Occipital lobe (tissue), 2 donors: ENCODE measurements around the gene TPRKB. TPM values are rescaled to one million over a fixed set of nuclear protein-coding genes. Genes with fewer than 3 reads are reported as not detected.
"Not testable (repeated sequence)": the region's sequence is repeated elsewhere in the genome, so short reads cannot be mapped to it uniquely, and the experiment has no call there.

Experiments
- DNase-seq: peaks from one replicate; lab custom pipeline; 2025; lab: John Stamatoyannopoulos, UW
- total RNA-seq: library from RNA; depleted of rRNA; stranded (reverse); fragments of >200 nt; gene quantifications from one replicate; pipeline ENCODE4 v1.2.3, GENCODE V29; 2014

The TPRKB gene
- 40.2 TPM for total RNA-seq

GRCh38 chr2:73736855-73737779 lies at the start of gene TPRKB:
TSS of gene TPRKB (minus strand) at chr2:73737345. CDS start at chr2:73734569, 2,776 bp downstream.
- DNase-seq = peak; percentile 93

- not testable (repeated sequence) for DNase-seq
Observed at GRCh38 chr2:73783883-73784282, 46.7 kb upstream of the TPRKB start, which contains the start of gene C2orf78. TSS of gene C2orf78 (plus strand) at chr2:73784183. CDS start at chr2:73784310, 127 bp downstream.

GRCh38 chr2:73783402-73783801 lies 46.3 kb upstream of the TPRKB start:
- DNase-seq = not testable (repeated sequence)

- no peak for DNase-seq
Observed at GRCh38 chr2:73780237-73780582, 43.1 kb upstream of the TPRKB start.

GRCh38 chr2:73779467-73780236 lies 42.5 kb upstream of the TPRKB start, which contains the start of gene DUSP11:
TSS of gene DUSP11 (minus strand) at chr2:73780103. CDS start at chr2:73779974, 129 bp downstream.
- peak; percentile 86 for DNase-seq

- not testable (repeated sequence) for DNase-seq
Observed at GRCh38 chr2:73778867-73779466, 41.8 kb upstream of the TPRKB start.

- no peak for DNase-seq
Observed at GRCh38 chr2:73776869-73777519, 39.8 kb upstream of the TPRKB start.

- DNase-seq = no peak
Observed at GRCh38 chr2:73776381-73776780, 39.2 kb upstream of the TPRKB start.

GRCh38 chr2:73772819-73773218 lies 35.7 kb upstream of the TPRKB start:
- DNase-seq = no peak

GRCh38 chr2:73770725-73771124 lies 33.6 kb upstream of the TPRKB start:
- no peak for DNase-seq

- DNase-seq = no peak
Observed at GRCh38 chr2:73766994-73767393, 29.8 kb upstream of the TPRKB start.

- DNase-seq = no peak
Observed at GRCh38 chr2:73766349-73766748, 29.2 kb upstream of the TPRKB start.

- no peak for DNase-seq
Observed at GRCh38 chr2:73764945-73765344, 27.8 kb upstream of the TPRKB start.

- DNase-seq = no peak
Observed at GRCh38 chr2:73762571-73762970, 25.4 kb upstream of the TPRKB start.

GRCh38 chr2:73759904-73760303 lies 22.8 kb upstream of the TPRKB start:
- DNase-seq = no peak

- no peak for DNase-seq
Observed at GRCh38 chr2:73759285-73759764, 22.2 kb upstream of the TPRKB start.

- not testable (repeated sequence) for DNase-seq
Observed at GRCh38 chr2:73754332-73754731, 17.2 kb upstream of the TPRKB start.

GRCh38 chr2:73749314-73749713 lies 12.2 kb upstream of the TPRKB start:
- DNase-seq = no peak

- no peak for DNase-seq
Observed at GRCh38 chr2:73746877-73747208, 9.7 kb upstream of the TPRKB start.

GRCh38 chr2:73746015-73746876 lies 9.1 kb upstream of the TPRKB start:
- DNase-seq = no peak
